K562 (cell line): ENCODE measurements around the gene CDS2. TPM values are rescaled to one million over a fixed set of nuclear protein-coding genes. Genes with fewer than 3 reads are reported as not detected.

Experiments used
- ATAC-seq: fragments of 200-7000 bp; cut with Tn5 transposase; 3 replicates; pipeline ENCODE4 v1.9.1; 2020; ENCODE audit warnings: moderate library complexity
- BruUV-seq: library from RNA; stranded (reverse); fragments of 400-500 nt; replicated peaks from 2 replicates; lab custom pipeline; 2021; lab: Mats Ljungman, UMichigan
- CTCF ChIA-PET: fragments of 300-600 bp; formaldehyde crosslinking; extraction: SDS; loops from one replicate; lab custom pipeline; 2021; ENCODE audit warnings: low intra/inter-chr PET ratio; lab: Yijun Ruan, JAX
- POLR2A ChIA-PET: fragments of 300-600, 350-650 bp; sonication (Branson Sonifier 250); formaldehyde crosslinking; extraction: SDS; loops from one replicate; lab custom pipeline; 2021; ENCODE audit warnings: antibody characterized with exemption, inconsistent platforms; lab: Yijun Ruan, JAX
- DNase-seq, 4 experiments: peaks; one replicate each; pipeline versions ENCODE4 v3.0.0 to v3.0.0-alpha.2; 2011 to 2018; ENCODE audit warnings: low spot score in 3 of 4, mixed read lengths in 3 of 4; ENCODE audit errors: extremely low read depth in 1 of 4
- FAIRE-seq: peaks from 2 replicates; lab custom pipeline; 2011; peaks lifted over from hg19 to GRCh38; lab: Jason Lieb, UNC
- H2AFZ ChIP-seq: 2 replicates; pipeline ENCODE4 v1.6.0; 2011; ENCODE audit warnings: low read depth, low read length, control low read depth, inconsistent platforms
- H3K27ac ChIP-seq: fragments of 200-600 bp; 3 replicates; pipeline ENCODE4 v1.8.0; 2011; ENCODE audit warnings: low read depth, mild to moderate bottlenecking, control low read depth, inconsistent platforms, low read length, moderate library complexity, mixed read lengths; ENCODE audit errors: extremely low read depth
- H3K27me3 ChIP-seq, 2 experiments: fragments of 300-600 bp in 1 of 2; 2 replicates in 1 of 2; 3 replicates in 1 of 2; pipeline versions ENCODE4 v1.6.0 to v1.8.0; 2011; ENCODE audit warnings: inconsistent platforms in 2 of 2, low read length in 2 of 2, mild to moderate bottlenecking in 1 of 2, mixed read lengths in 1 of 2, moderate library complexity in 1 of 2; ENCODE audit not compliant: control insufficient read depth in 2 of 2, insufficient read depth in 2 of 2
- H3K36me3 ChIP-seq: fragments of 300-600 bp; 3 replicates; pipeline ENCODE4 v1.8.0; 2011; ENCODE audit warnings: mild to moderate bottlenecking, low read length, inconsistent platforms; ENCODE audit not compliant: control insufficient read depth, insufficient read depth
- H3K4me1 ChIP-seq, 2 experiments: fragments of 200-600 bp in 1 of 2; replicated peaks in 1 of 2; 2 replicates in 1 of 2; 3 replicates in 1 of 2; pipeline versions ENCODE4 v1.5.1 to v1.8.0; 2011; ENCODE audit warnings: inconsistent platforms in 2 of 2, low read length in 2 of 2, mild to moderate bottlenecking in 1 of 2, mixed read lengths in 1 of 2, moderate library complexity in 1 of 2; ENCODE audit not compliant: control insufficient read depth in 2 of 2, insufficient read depth in 2 of 2
- H3K4me2 ChIP-seq: 2 replicates; pipeline ENCODE4 v1.6.1; 2011; ENCODE audit warnings: low read length, control low read depth, inconsistent platforms, mixed read lengths; ENCODE audit not compliant: insufficient read depth
- H3K4me3 ChIP-seq: fragments of 200-600 bp; sonication (generic), shearing (Covaris generic); 2 replicates; pipeline ENCODE4 v1.5.1; 2016; ENCODE audit warnings: control low read depth, inconsistent platforms
- H3K79me2 ChIP-seq: fragments of 200-600 bp; 3 replicates; pipeline ENCODE4 v1.8.0; 2011; ENCODE audit warnings: low read length, inconsistent platforms; ENCODE audit not compliant: control insufficient read depth, insufficient read depth
- H3K9ac ChIP-seq, 2 experiments: 2 replicates each; pipeline versions ENCODE4 v1.6.0 to v1.6.1; 2011; ENCODE audit warnings: low read depth in 2 of 2, low read length in 2 of 2, control low read depth in 1 of 2, inconsistent platforms in 1 of 2, mild to moderate bottlenecking in 1 of 2, mixed read lengths in 1 of 2; ENCODE audit not compliant: insufficient read depth in 1 of 2
- H3K9me1 ChIP-seq: one replicate; pipeline ENCODE4 v1.6.0; 2011; ENCODE audit warnings: inconsistent platforms, mild to moderate bottlenecking, low read length, moderate library complexity; ENCODE audit not compliant: control insufficient read depth, insufficient read depth
- H3K9me3 ChIP-seq: replicated peaks from 2 replicates; pipeline ENCODE4 v1.5.1; 2011; ENCODE audit warnings: low read depth, low read length, inconsistent platforms; ENCODE audit not compliant: control insufficient read depth, insufficient read depth
- H4K20me1 ChIP-seq: replicated peaks from 2 replicates; pipeline ENCODE4 v1.6.1; 2011; ENCODE audit warnings: low read length, inconsistent platforms, mixed read lengths; ENCODE audit not compliant: control insufficient read depth, insufficient read depth
- C11orf30 ChIP-seq: fragments of 450-650 bp; IDR thresholded peaks from 2 replicates; pipeline ENCODE4 v1.6.1; 2016; ENCODE audit warnings: low read depth, mild to moderate bottlenecking
- CBFA2T3 ChIP-seq: fragments of 450-650 bp; IDR thresholded peaks from 2 replicates; pipeline ENCODE4 v1.6.1; 2017
- CCAR2 ChIP-seq: fragments of 200-400 bp; formaldehyde crosslinking; IDR thresholded peaks from 2 replicates; pipeline ENCODE4 v1.6.1; 2017; ENCODE audit warnings: mild to moderate bottlenecking, low read depth, low read length
- CHD1 ChIP-seq: fragments of 200-600 bp; sonication (generic); IDR thresholded peaks from one replicate; pipeline ENCODE4 v1.6.1; 2012; ENCODE audit warnings: mild to moderate bottlenecking, moderate library complexity, low read length, inconsistent platforms
- ETV5 ChIP-seq: sonication (generic); formaldehyde crosslinking; IDR thresholded peaks from 2 replicates; pipeline ENCODE4 v1.4.0; 2020; ENCODE audit warnings: low read depth, mild to moderate bottlenecking, missing genetic modification reagents
- JUND ChIP-seq, 2 experiments: IDR thresholded peaks; 2 replicates in 1 of 2; 3 replicates in 1 of 2; pipeline ENCODE4 v1.6.1; 2011; ENCODE audit warnings: borderline replicate concordance in 2 of 2, low read depth in 2 of 2, low read length in 2 of 2, improper control_type of control experiment in 1 of 2, missing biosample characterization in 1 of 2, missing genetic modification characterization in 1 of 2, missing genetic modification reagents in 1 of 2
- MEIS2 ChIP-seq: fragments of 450-650 bp; IDR thresholded peaks from 2 replicates; pipeline ENCODE4 v1.6.1; 2014; ENCODE audit warnings: mild to moderate bottlenecking; ENCODE audit not compliant: partially characterized antibody
- MYNN ChIP-seq, 2 experiments: sonication (generic); formaldehyde crosslinking in 1 of 2; IDR thresholded peaks; 2 replicates each; pipeline versions ENCODE4 v1.5.0 to v1.6.1; 2016 to 2020; ENCODE audit warnings: antibody characterized with exemption in 1 of 2, missing genetic modification reagents in 1 of 2
- ZNF263 ChIP-seq: sonication (generic); formaldehyde crosslinking; IDR thresholded peaks from 2 replicates; pipeline ENCODE4 v1.8.0; 2022; ENCODE audit warnings: mild to moderate bottlenecking, missing genetic modification reagents, borderline replicate concordance
- ZNF316 ChIP-seq: fragments of 450-650 bp; IDR thresholded peaks from 2 replicates; pipeline ENCODE4 v1.6.1; 2016
- WGBS: fragments of 100-300 bp; shearing (Covaris generic); methylation state at CpG from one replicate; pipeline ENCODE4 v1.1.6; 2016; ENCODE audit warnings: low coverage, mixed read lengths; ENCODE audit not compliant: insufficient coverage; ENCODE audit errors: missing lambda C conversion rate; 5-methylcytosine and 5-hydroxymethylcytosine counted together
- in situ Hi-C: fragments of 300-500 bp; cut with MboI; formaldehyde crosslinking; loops from 4 replicates; pipeline ENCODE4 v1.15.0; 2018; ENCODE audit warnings: inconsistent platforms, mixed read lengths
- intact Hi-C: fragments of 100-400 bp; cut with micrococcal nuclease; formaldehyde crosslinking; loops from 2 replicates; pipeline ENCODE4 v1.14.2; 2022
- polyA plus RNA-seq, 8 experiments: library from polyadenylated mRNA; depleted of rRNA in 4 of 8; stranded (reverse) in 5 of 8; unstranded in 3 of 8; fragments of >200 nt; fragmentation: Nextera tagmentation in 2 of 8; fragmentation: Illumina TruSeq in 1 of 8; extraction: Ambion mirVana in 2 of 8; extraction: Trizol in 1 of 8; gene quantifications; 2 replicates each; pipeline versions ENCODE4 v1.2.1 to v1.2.3, GENCODE V29; 2011 to 2014; ENCODE audit warnings: inconsistent platforms in 1 of 8, missing spikeins in 1 of 8
- total RNA-seq, 7 experiments: library from RNA; depleted of rRNA in 6 of 7; stranded (reverse); fragments of >200 nt in 6 of 7; fragmentation: Illumina TruSeq in 2 of 7; extraction: Trizol in 2 of 7; gene quantifications; 2 replicates each; pipeline versions ENCODE4 v1.2.1 to v1.2.3, GENCODE V29; 2011 to 2021; ENCODE audit warnings: low replicate concordance in 1 of 7

The CDS2 gene
- total and polyA plus RNA-seq, 9 of the 15 experiments (the other 6 are each of a cell fraction or from before 2014, with no cell fraction given): 6.4 to 46.4 (median 12.2) TPM

- ATAC-seq (no peak; the same call in 2 of the 3 replicates), FAIRE-seq (no peak), DNase-seq (peak in 1 of 4 experiments; percentile 27)
- H4K20me1 ChIP-seq: no peaks in the 10 kb centered on the region
- WGBS: 4% methylated on average over 6 of the region's 6 CpGs
- H3K4me3 ChIP-seq: peak overlapping the region; percentile 81
- in situ Hi-C loops (loop anchor here (5.0 kb wide), 1 partner anchor 64 kb away; no protein-coding TSS in a partner anchor), intact Hi-C loops (loop anchor here (10.0 kb wide), 1 partner anchor 317 kb away; no protein-coding TSS in a partner anchor)
- H3K79me2 ChIP-seq: peaks cover 57% of the 10 kb centered on the region
- peak overlapping the region; percentile 79 for H2AFZ ChIP-seq
- ChIA-PET POLR2A (interaction anchor here (0.8 to 1.9 kb wide), 4 partner anchors 9 to 14 kb away, joined by 3 to 8 read pairs (median 3); partner anchors contain the start of gene PCNA), CTCF (no interaction called here)
- no peaks in the 10 kb centered on the region for H3K9me3 ChIP-seq
- no peak for TF ChIP-seq CHD1
- TF ChIP-seq CBFA2T3: 0 out of 2 replicates have a peak, but pooled peaks have one; percentile 13
- TF ChIP-seq C11orf30: peak; percentile 64
- no peak for TF ChIP-seq CCAR2
- 0 out of 2 replicates have a peak, but pooled peaks have one; percentile 22 for TF ChIP-seq ZNF263
- TF ChIP-seq ZNF316: peak; percentile 63
- 0 out of 2 replicates have a peak, but pooled peaks have one; percentile 42 for TF ChIP-seq ETV5
- 0 out of 2 replicates have a peak, but pooled peaks have one; percentile 9 for TF ChIP-seq JUND (IDR thresholded peaks at IDR 0.05; ENCODE audit: borderline replicate concordance, low read depth, low read length)
- no peak for TF ChIP-seq JUND (tag; IDR thresholded peaks at IDR 0.05; ENCODE audit: borderline replicate concordance, low read depth, low read length)
- peak; percentile 4 for TF ChIP-seq MEIS2
- TF ChIP-seq MYNN (IDR thresholded peaks at IDR 0.05): no peak
- no peak for TF ChIP-seq MYNN (CRISPR knock-in tag; IDR thresholded peaks at IDR 0.05)
- H3K27me3 ChIP-seq: no peaks in the 10 kb centered on the region
- H3K4me1 ChIP-seq: peaks cover 8 to 15% of the 10 kb centered on the region in 2 experiments; a peak in 4 of 5 replicates
- H3K4me2 ChIP-seq: peak overlapping the region; percentile 79
- no peaks in the 10 kb centered on the region for H3K36me3 ChIP-seq
- TSS peak; percentile 71 for BruUV-seq
- H3K9ac ChIP-seq: peak overlapping the region; percentile 72 to 92; a peak in 3 of 4 replicates
- peak overlapping the region; percentile 81 for H3K27ac ChIP-seq
- H3K9me1 ChIP-seq: no peaks in the 10 kb centered on the region
Measured at GRCh38 chr20:5127859-5128424, 1.1 kb downstream of the CDS2 start.
